Fibroblast of skin of right quadriceps (primary cell): Measurements from ENCODE around the gene DYNLT2.
"Not testable (repeated sequence)": the region's sequence is repeated elsewhere in the genome, so short reads cannot be mapped to it uniquely, and the experiment has no call there.

Experiments
- DNase-seq: peaks from one replicate; pipeline ENCODE4 v3.0.0-alpha.2; 2013

DYNLT2 gene

DNA sequence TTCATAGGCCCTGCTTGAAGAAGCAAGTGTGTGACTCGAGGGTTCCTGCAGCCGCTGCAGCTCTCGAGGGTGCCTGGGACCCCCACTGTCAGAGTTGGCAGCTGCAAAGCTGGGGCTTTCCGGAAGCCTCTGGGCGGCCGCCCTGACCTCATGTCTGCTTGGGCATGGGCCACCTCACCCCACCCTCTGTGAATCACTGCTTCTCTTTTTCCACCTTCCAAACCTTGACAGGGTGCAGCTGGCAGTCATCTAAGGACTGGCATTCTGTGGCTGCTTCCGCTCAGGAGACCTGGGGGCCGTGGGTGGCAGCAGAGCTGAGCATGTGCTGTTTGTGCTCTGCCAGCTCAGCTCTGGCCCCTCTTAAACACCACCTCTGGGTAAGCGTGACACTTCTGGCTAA, 32.0 kb upstream of the DYNLT2 start:
- DNase-seq = no peak

GRCh38 chr6:169782966-169783365, 31.6 kb upstream of the DYNLT2 start:
- no peak for DNase-seq

DNA sequence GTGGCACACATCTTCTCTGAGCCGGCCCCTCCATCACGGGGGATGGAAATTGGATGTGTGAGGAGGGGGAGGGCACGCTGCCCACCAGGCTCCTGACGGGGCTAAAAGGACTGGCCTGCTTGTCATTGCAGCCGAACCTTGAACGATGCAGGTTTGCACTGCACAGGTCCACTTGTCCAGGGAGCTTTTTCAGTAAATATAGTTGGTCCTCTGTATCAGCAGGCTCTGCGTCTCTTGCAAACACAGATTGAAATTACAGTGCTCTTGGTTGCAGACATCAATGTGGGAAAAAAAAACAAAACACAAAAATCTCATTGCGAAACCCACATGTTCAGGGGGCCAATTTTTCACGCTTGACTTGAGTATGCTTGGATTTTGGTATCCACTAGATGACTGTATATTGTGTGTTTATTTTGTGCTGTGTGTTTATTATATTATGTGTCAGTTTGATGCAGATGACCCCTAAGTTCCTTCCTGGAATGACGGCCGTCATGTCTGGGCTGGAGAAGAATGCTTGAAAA, 29.3 kb upstream of the DYNLT2 start:
- DNase-seq = no peak

- no peak for DNase-seq
Observed at GRCh38 chr6:169779896-169780295, 28.5 kb upstream of the DYNLT2 start.

DNA sequence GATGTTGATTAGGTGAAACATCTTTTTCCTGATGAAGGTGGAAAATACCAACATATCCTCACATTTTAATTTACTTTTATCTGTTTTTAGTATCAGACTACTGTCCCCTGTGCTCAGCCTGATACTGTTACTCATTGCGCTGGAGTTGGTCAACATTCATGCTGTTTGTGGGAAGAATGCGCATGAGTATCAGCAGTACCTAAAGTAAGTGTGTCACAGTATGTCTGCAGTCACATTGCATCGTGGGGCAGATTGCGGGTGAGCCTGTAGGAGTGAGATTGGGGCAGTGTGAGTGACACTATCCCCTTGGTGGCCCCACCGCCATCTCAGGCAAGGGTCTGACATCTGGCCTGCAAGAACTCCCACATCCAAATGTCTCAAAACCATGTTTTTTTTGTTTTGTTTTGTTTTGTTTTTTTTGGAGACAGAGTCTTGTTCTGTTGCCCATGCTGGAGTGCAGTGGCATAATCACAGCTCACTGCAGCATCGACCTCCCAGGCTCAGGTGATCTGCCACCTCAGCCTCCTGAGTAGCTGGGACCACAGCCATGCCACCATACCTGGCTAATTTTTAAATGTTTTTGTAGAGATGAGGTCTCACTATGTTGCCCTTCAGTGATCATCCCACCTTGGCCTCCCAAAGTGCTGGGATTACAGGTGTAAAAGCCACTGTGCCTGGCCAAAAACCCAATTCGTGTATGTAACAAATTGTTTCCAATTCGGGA, 27.9 kb upstream of the DYNLT2 start:
- no peak for DNase-seq

DNA sequence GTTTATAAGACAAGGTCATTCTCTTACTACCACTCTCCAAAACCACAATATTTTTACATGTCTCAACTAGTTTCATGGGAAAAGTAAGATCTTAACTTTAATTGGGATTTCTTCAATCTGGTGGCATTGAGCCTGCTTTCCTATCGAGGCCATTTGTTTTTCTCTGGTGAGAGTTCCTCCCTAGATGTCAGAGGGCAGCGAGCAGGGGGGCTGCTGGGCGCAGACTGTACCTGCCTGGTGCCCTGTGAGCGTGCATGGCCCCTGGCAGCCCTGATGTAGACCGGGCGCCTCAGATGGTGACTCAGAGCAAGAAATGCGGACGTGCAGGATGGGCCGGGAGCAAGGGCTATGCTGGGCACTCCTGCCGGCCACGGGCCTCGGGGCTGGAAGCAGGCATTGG, 27.3 kb upstream of the DYNLT2 start:
- DNase-seq = no peak

DNA sequence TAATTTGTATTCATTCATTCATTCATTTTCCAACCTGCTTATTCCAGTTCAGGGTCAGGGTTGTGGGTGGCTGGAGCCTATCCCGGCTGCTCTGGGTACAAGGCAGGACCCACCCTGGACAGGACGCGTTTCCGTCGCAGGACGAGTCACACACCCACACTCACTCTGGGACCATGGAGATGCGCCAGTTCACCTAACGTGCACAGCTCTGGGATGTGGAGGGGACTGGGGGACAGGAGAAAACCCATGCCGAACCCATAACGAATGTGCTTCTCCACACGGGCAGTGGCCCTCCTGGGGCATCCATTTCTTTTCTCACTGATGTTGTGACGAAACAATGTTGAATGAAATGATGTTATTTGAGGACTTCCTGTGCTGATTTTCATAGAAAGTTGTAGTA, 26.5 kb upstream of the DYNLT2 start:
- DNase-seq = no peak

- no peak for DNase-seq
Observed at GRCh38 chr6:169776379-169776778, 25.0 kb upstream of the DYNLT2 start.

DNA sequence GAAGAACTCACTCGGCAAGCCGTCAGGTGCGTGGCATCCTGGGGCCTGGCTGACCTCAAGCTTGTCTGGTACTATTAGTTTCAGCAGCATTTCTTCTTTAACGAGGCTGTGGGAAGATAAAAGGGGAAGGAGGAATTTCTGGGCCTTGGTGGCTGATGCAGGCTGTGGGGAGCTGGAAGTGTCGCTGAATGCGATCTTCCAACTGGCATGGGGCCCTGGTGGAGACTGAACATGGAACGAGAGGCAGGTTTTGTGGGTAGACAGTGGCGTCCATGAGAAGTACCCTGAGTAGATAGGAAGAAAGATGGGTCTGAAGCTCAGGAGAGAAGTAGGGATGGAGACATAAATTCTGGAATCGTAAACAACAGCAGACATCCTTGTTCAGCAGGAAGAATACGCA, 23.9 kb upstream of the DYNLT2 start:
- DNase-seq = no peak

GRCh38 chr6:169774347-169774746, 23.0 kb upstream of the DYNLT2 start:
- DNase-seq = no peak

- no peak for DNase-seq
Observed at GRCh38 chr6:169766921-169767736, 15.8 kb upstream of the DYNLT2 start.

- no peak for DNase-seq
Observed at GRCh38 chr6:169766232-169766631, 14.9 kb upstream of the DYNLT2 start.

GRCh38 chr6:169765789-169766188, 14.4 kb upstream of the DYNLT2 start:
- not testable (repeated sequence) for DNase-seq

DNA sequence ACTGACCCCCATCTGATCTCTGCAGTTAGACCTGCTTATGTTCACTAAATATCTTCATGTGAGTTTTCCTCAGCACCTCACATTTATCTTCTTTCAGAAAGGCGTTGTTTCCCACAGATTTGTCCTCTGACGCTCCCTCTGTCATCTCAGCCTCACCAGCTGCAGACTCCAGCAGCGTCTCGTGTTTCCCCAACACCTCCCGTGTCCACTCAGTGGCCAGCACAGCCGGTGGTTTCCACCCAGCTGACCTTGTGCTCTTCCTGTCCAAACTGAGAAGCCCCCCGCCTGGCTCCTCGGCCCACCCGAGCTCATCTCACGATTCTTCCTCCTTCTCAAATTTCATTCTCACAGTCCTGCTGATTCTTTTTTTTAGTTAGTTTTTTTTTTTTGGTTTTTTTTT, 12.5 kb upstream of the DYNLT2 start:
- DNase-seq = no peak

DNA sequence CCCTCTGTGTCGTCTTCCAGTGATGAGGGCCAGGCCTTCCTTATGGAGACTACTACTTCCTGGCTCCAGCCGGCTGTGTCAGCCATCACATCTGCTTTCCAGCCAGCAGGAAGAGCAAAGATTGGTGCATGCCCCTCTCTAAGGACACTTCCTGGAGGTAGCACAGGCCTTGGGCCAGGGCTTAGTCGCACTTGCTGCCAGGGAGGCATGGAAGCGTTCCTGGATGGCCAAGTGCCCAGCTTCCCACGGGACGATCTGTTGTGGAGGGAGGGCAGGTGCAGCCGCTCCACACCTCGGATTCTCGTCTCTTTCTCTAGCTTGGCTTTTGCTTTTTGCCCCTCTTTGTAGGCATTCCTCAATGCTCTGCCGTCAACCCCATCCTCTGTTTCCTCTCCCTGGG, 11.9 kb upstream of the DYNLT2 start:
- DNase-seq = no peak

GRCh38 chr6:169755162-169755561, 3.8 kb upstream of the DYNLT2 start:
- DNase-seq = no peak

GRCh38 chr6:169752074-169752623, 777 bp upstream of the DYNLT2 start:
- no peak for DNase-seq

- DNase-seq = no peak
Observed at GRCh38 chr6:169746556-169746955, 4.8 kb downstream of the DYNLT2 start.

- no peak for DNase-seq
Observed at GRCh38 chr6:169745405-169745804, 6.0 kb downstream of the DYNLT2 start.

- no peak for DNase-seq
Observed at GRCh38 chr6:169741344-169741743, 10.0 kb downstream of the DYNLT2 start.

- no peak for DNase-seq
Observed at GRCh38 chr6:169738976-169739529, 12.3 kb downstream of the DYNLT2 start.

GRCh38 chr6:169738204-169738975, 13.0 kb downstream of the DYNLT2 start:
- no peak for DNase-seq

DNA sequence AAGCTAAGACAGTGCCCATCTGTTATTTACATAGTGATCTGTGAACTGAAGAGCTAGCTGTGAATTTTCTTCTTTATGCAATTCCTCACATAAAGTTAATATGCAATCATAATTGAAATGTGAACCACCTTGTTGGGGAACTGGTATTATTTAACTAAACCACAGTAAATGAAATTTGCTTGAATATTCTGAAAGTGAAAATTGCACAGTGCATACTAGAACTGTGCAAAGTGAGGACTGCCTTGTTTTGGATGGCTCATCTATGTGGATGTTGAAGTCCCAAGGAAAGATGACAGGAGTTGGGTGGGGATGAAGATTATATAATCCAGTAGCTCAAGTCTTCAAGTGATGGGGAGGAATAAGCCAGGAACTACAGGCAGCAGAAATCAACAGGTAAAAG, 21.4 kb downstream of the DYNLT2 start:
- no peak for DNase-seq
